Measurements from ENCODE around the gene ZFP92. TPM values are rescaled to one million over a fixed set of nuclear protein-coding genes. Genes with fewer than 3 reads are reported as not detected.

Gene ZFP92
- total and polyA plus RNA-seq, 2 of the 8 experiments (the other 6 are each of a cell fraction or from before 2014, with no cell fraction given): 0.14 to 0.41 TPM

DNA sequence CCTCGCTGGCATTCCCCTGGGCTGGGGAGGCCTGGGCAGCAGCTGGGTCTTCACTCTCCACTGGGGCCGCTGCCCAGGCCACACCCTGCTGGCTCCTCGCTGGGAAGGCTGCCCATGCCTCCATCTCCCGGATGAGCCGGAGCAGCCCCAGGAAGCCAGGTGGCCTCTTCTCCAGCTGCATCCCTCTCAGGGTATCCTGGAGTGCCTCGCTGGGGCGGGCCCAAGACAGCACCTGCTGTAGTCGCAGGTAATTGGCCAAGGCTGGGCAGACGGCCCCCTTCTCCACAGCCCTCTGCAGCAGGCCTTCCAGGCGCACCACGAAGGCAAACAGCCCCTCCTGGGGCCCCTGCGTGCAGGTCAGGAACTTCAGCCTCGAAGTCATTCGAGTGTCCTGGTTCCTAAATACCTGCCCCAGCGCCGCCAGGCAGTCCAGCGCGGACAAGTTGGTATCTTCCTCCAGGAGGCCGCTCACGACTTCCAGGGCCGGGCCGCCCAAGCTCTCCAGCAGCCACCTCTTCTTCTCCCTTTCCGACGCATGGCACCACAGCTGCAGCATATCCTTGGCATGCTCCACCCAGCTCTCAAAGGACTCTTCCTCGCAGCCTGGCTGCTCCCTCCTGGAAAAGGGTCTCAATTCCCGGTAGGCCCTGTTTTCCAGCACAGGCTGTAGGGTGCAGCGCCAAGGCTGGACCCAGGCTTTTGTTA, 13.9 kb upstream of the ZFP92 start:
- no peaks in the 10 kb centered on the region for H3K79me1 ChIP-seq (ENCODE audit: low read depth, low read length)
- H3K9ac ChIP-seq (replicated peaks in 1 of 4; ENCODE audit: extremely low read depth in 1 of 4, low read depth in 3 of 4, low read length in 3 of 4): no peak overlapping the region
- TF ChIP-seq RXRA (IDR thresholded peaks at IDR 0.05; ENCODE audit: insufficient read depth, low read depth, low read length) (no peak), SP1 (IDR thresholded peaks at IDR 0.05; ENCODE audit: low read depth, low read length) (no peak), CHD2 (IDR thresholded peaks at IDR 0.05; ENCODE audit: low read length) (no peak), FOSL1 (IDR thresholded peaks at IDR 0.05; ENCODE audit: insufficient read depth, low read depth, low read length) (no peak)
- H3K14ac ChIP-seq (ENCODE audit: insufficient read length): no peak overlapping the region
- POLR2A ChIA-PET (ENCODE audit: partially characterized antibody): no interaction called here
- no peak overlapping the region for H3K56ac ChIP-seq (replicated peaks; ENCODE audit: insufficient read length, low read depth, low read length)
- H3K4me1 ChIP-seq (replicated peaks in 1 of 4; ENCODE audit: control insufficient read depth in 3 of 4, insufficient read depth in 4 of 4, low read length in 3 of 4): no peaks in the 10 kb centered on the region
- FAIRE-seq (no peak), DNase-seq (ENCODE audit: low read depth in 1 of 2, low spot score in 2 of 2) (no peak)
- H2BK20ac ChIP-seq (ENCODE audit: low read length): no peak overlapping the region
- H2BK120ac ChIP-seq (replicated peaks; ENCODE audit: low read depth, low read length): no peak overlapping the region
- H4K8ac ChIP-seq (ENCODE audit: extremely low read depth, insufficient read depth, low read length): no peak overlapping the region
- no peak overlapping the region for H3K18ac ChIP-seq (ENCODE audit: extremely low read depth, low read length)
- H2BK12ac ChIP-seq (ENCODE audit: low read depth, low read length): no peak overlapping the region
- H4K20me1 ChIP-seq (replicated peaks in 1 of 2; ENCODE audit: control insufficient read depth in 1 of 2, insufficient read depth in 2 of 2, low read length in 2 of 2): no peaks in the 10 kb centered on the region
- no peak overlapping the region for H2AK5ac ChIP-seq (ENCODE audit: low read depth, low read length)
- no peak overlapping the region for H2BK5ac ChIP-seq (ENCODE audit: low read depth, low read length)
- no peak overlapping the region for H4K5ac ChIP-seq (ENCODE audit: insufficient read length, low read depth, low read length)
- no peak overlapping the region for H3K4me3 ChIP-seq (ENCODE audit: extremely low read depth in 1 of 4, insufficient read depth in 2 of 4, low read depth in 3 of 4, low read length in 4 of 4)
- H3K9me3 ChIP-seq (ENCODE audit: insufficient read depth in 2 of 2, low read depth in 1 of 2, low read length in 1 of 2): no peaks in the 10 kb centered on the region; a peak in 1 of 4 replicates
- H3K4ac ChIP-seq (replicated peaks; ENCODE audit: insufficient read length, low read depth, low read length): no peak overlapping the region
- WGBS, 2 experiments (ENCODE audit: extremely low coverage in 1 of 2, insufficient coverage in 1 of 2, insufficient read length in 1 of 2, insufficient replicate concordance in 2 of 2, low coverage in 1 of 2, low lambda C conversion rate in 2 of 2, missing lambda C conversion rate in 1 of 2): 92% methylated on average over 2 of the region's 27 CpGs; no CpG with 5 or more reads in 1 of the 2 experiments
- no peak overlapping the region for H4K91ac ChIP-seq (replicated peaks; ENCODE audit: insufficient read length, low read length)
- no peak overlapping the region for H3K27ac ChIP-seq (ENCODE audit: low read depth, low read length)
- no peak overlapping the region for H2BK15ac ChIP-seq (ENCODE audit: low read length)
- CTCF ChIA-PET (ENCODE audit: partially characterized antibody): interaction anchor here (0.7 to 1.6 kb wide), 2 partner anchors 444 to 456 kb away, joined by 3 read pairs; no protein-coding TSS in a partner anchor
- no peaks in the 10 kb centered on the region for H3K23me2 ChIP-seq (ENCODE audit: low read depth, low read length)
- no peak overlapping the region for H2AFZ ChIP-seq (ENCODE audit: low read length)
- H3K23ac ChIP-seq (ENCODE audit: insufficient read length): no peak overlapping the region
- no peaks in the 10 kb centered on the region for H3K27me3 ChIP-seq (replicated peaks in 1 of 4; ENCODE audit: control insufficient read depth in 3 of 4, extremely low read depth in 1 of 4, insufficient read depth in 3 of 4, low read length in 3 of 4)
- no peaks in the 10 kb centered on the region for H3K79me2 ChIP-seq (ENCODE audit: control insufficient read depth in 1 of 2, insufficient read depth in 2 of 2, low read length in 2 of 2)
- no peaks in the 10 kb centered on the region for H3K36me3 ChIP-seq (ENCODE audit: control insufficient read depth in 2 of 4, insufficient read depth in 4 of 4, low read length in 3 of 4)
- no peak overlapping the region for H3K4me2 ChIP-seq (ENCODE audit: insufficient read depth in 1 of 2, low read depth in 2 of 2, low read length in 2 of 2)

Data from H1 (cell line).